ENCODE results near the gene GABRR3. TPM values are rescaled to one million over a fixed set of nuclear protein-coding genes. Genes with fewer than 3 reads are reported as not detected.

Gene GABRR3
- total and polyA plus RNA-seq, 2 experiments from 2014 or later, result not detected

- TF ChIP-seq CTCF (IDR thresholded peaks at IDR 0.05; ENCODE audit: low read depth, low read length), result no peak
- Histone ChIP-seq H3K9me3 (ENCODE audit: low read depth) (no peaks in the 10 kb centered on the region), H3K4me3 (no peak overlapping the region), H3K27me3 (no peaks in the 10 kb centered on the region), H3K36me3 (no peaks in the 10 kb centered on the region), H3K4me1 (ENCODE audit: low read depth) (no peaks in the 10 kb centered on the region), H3K27ac (no peak overlapping the region)
- no peak for DNase-seq (ENCODE audit: low read depth in 1 of 2, low spot score in 1 of 2)
Measured at GRCh38 chr3:98005438-98005837, 29.7 kb downstream of the GABRR3 start.

GRCh38 chr3:98004721-98005120 is 30.4 kb downstream of the GABRR3 start:
- no peaks in the 10 kb centered on the region for H3K4me1 ChIP-seq (ENCODE audit: low read depth)
- no peaks in the 10 kb centered on the region for H3K36me3 ChIP-seq
- no peak for DNase-seq (ENCODE audit: low read depth in 1 of 2, low spot score in 1 of 2)
- H3K27ac ChIP-seq, result no peak overlapping the region
- no peak for TF ChIP-seq CTCF (IDR thresholded peaks at IDR 0.05; ENCODE audit: low read depth, low read length)
- no peaks in the 10 kb centered on the region for H3K27me3 ChIP-seq
- H3K9me3 ChIP-seq (ENCODE audit: low read depth), result no peaks in the 10 kb centered on the region
- no peak overlapping the region for H3K4me3 ChIP-seq

- Histone ChIP-seq H3K4me1 (ENCODE audit: low read depth) (no peaks in the 10 kb centered on the region), H3K27ac (no peak overlapping the region), H3K4me3 (no peak overlapping the region), H3K27me3 (no peaks in the 10 kb centered on the region), H3K9me3 (ENCODE audit: low read depth) (no peaks in the 10 kb centered on the region), H3K36me3 (no peaks in the 10 kb centered on the region)
- TF ChIP-seq CTCF (IDR thresholded peaks at IDR 0.05; ENCODE audit: low read depth, low read length), result no peak
- DNase-seq (ENCODE audit: low read depth in 1 of 2, low spot score in 1 of 2), result no peak
Measured at GRCh38 chr3:98003306-98003969, 31.7 kb downstream of the GABRR3 start.

GRCh38 chr3:98002717-98003116 is 32.4 kb downstream of the GABRR3 start:
- no peak overlapping the region for H3K27ac ChIP-seq
- TF ChIP-seq CTCF (IDR thresholded peaks at IDR 0.05; ENCODE audit: low read depth, low read length), result no peak
- no peaks in the 10 kb centered on the region for H3K27me3 ChIP-seq
- no peaks in the 10 kb centered on the region for H3K9me3 ChIP-seq (ENCODE audit: low read depth)
- no peak for DNase-seq (ENCODE audit: low read depth in 1 of 2, low spot score in 1 of 2)
- no peaks in the 10 kb centered on the region for H3K36me3 ChIP-seq
- no peaks in the 10 kb centered on the region for H3K4me1 ChIP-seq (ENCODE audit: low read depth)
- no peak overlapping the region for H3K4me3 ChIP-seq

- no peaks in the 10 kb centered on the region for H3K27me3 ChIP-seq
- DNase-seq (ENCODE audit: low read depth in 1 of 2, low spot score in 1 of 2), result no peak
- H3K36me3 ChIP-seq, result no peaks in the 10 kb centered on the region
- H3K9me3 ChIP-seq (ENCODE audit: low read depth), result no peaks in the 10 kb centered on the region
- H3K27ac ChIP-seq, result no peak overlapping the region
- no peak overlapping the region for H3K4me3 ChIP-seq
- TF ChIP-seq CTCF (IDR thresholded peaks at IDR 0.05; ENCODE audit: low read depth, low read length), result no peak
- H3K4me1 ChIP-seq (ENCODE audit: low read depth), result no peaks in the 10 kb centered on the region
Measured at GRCh38 chr3:97999994-98000393, 35.1 kb downstream of the GABRR3 start.
